ENCODE data around the gene THOC6.
A peak's percentile ranks its signal among the peaks of the same experiment; 100 is the strongest.
"Not testable (repeated sequence)": the region's sequence is repeated elsewhere in the genome, so short reads cannot be mapped to it uniquely, and the experiment has no call there.

THOC6 gene

DNA sequence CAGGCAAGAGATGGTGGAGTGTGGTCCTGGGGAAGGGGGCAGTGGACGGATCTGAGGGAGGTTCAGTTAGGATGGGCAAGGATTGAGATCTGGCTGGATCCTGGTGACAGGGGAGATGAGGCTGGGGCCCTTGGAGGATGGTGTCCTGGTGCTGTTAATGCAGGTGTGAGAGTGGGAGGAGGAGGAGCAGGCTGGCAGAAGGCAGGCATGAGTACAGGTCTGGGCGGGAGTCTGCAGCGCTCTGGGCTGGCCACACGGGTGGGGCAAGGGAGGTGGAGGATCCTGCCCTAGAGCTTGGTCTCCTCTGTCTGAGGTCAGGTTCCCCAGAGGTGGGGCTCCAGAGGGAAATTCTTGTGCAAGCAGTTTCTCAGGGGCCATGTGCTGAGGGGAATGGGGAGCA lies 48.3 kb downstream of the THOC6 start:
- DNase-seq (ENCODE audit: low spot score) = not testable (repeated sequence)

- peak; percentile 24 for DNase-seq (ENCODE audit: low spot score)
These were observed 48.9 kb downstream of the THOC6 start for GRCh38 chr16:3072576-3073263.

DNA sequence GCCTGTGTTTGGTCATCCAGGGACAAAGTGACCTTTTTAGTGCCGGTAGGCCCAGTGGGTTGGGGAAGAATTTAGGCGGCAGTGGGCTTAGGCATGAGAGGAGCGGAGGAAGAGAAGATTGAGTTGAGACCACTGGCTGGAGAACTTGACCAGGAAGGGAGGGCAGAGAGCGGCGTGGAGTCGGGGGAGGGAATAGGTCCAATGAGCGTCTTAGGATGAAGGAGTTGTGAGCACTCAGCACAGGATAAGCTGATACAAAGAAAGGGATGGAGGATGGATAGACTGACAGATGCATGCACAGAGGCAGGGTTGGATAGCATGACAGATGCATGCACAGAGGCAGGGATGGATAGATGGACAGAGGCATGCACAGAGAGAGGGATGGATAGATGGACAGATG lies 49.6 kb downstream of the THOC6 start:
- DNase-seq (ENCODE audit: low spot score) = no peak

GRCh38 chr16:3074860-3075522 lies 51.2 kb downstream of the THOC6 start:
- no peak for DNase-seq (ENCODE audit: low spot score)

DNA sequence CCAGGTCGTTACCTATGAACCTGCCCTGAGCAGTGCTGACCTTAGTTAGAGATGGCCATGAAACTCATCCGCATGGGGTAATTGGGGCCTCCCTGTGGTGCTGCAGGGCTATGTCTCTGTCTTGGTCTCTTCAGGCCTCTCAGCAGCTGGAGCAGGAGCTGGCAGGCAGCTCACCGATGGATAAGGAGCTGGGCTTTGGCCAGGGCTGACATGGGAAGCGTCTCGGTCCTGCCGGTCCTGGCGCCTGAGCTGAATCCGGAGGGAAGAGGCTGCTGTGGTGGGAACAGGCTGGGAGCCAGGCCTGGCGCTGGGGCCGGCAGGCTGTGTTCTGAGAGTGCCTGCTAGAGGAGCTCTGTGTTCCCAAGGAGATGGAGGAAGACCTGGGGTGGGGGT lies 51.7 kb downstream of the THOC6 start:
- peak; percentile 34 for DNase-seq (ENCODE audit: low spot score)

DNA sequence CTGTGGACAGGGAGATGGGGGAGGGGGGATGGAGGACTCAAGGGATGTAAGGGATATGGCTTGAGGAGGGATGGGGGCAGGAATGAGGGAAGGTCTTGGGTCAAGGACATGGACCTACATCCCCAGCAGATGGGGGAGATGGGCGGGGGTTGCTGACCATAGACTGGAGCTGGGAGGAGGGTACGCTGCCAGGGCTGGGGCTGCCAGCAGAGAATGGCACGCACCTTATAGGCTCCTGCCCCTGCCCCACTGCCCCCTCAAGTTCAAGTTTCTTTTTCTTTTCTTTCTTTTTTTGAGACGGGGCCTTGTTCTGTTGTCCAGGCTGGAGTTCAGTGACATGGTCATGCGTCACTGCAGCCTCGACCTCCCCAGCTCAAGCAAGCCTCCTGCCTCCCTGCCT lies 52.1 kb downstream of the THOC6 start:
- not testable (repeated sequence) for DNase-seq (ENCODE audit: low spot score)

DNA sequence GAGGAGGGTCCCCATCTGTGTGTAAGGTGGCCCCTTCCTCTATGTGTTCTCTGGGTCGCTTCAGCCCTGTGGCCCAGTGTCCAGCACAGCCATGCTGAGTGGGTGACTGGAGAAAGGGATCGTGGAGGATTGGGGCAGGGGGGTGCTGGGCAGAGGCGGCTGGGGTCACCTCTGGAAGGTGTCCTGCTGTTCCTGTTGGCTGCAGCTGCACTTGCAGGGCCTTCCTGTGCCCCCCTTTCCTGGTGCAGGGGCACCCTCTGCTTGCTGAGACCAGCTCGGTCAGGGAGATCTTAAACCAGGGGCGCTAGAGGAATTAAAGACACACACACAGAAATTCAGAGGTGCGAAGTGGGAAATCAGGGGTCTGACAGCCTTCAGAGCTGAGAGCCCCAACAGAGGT lies 52.7 kb downstream of the THOC6 start:
- no peak for DNase-seq (ENCODE audit: low spot score)
